ENCODE measurements around the gene CABLES1.
"Not testable (repeated sequence)": the region's sequence is repeated elsewhere in the genome, so short reads cannot be mapped to it uniquely, and the experiment has no call there.

The CABLES1 gene

GRCh38 chr18:23108496-23108895, 26.8 kb upstream of the CABLES1 start:
- DNase-seq (ENCODE audit: low read depth, low spot score): no peak
- H3K4me3 ChIP-seq (ENCODE audit: low read length): no peak overlapping the region

DNA sequence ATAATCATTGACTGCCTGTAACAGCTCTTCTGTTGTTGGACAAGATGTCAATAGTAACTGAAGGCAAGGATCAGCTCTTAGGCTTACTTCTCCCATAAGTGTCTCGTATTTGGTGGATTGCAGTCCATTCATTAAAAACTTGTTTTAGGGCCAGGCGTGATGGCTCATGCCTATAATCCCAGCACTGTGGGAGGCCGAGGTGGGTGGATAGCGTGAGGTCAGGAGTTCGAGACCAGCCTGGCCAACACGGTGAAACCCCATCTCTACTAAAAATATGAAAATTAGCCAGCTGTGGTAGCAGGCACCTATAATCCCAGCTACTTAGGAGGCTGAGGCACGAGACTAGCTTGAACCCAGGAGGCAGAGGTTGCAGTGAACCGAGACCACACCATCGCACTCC, 26.1 kb upstream of the CABLES1 start:
- DNase-seq (ENCODE audit: low read depth, low spot score); H3K4me3 ChIP-seq (ENCODE audit: low read length): not testable (repeated sequence)

- H3K4me3 ChIP-seq (ENCODE audit: low read length): no peak overlapping the region
- no peak for DNase-seq (ENCODE audit: low read depth, low spot score)
Observed at GRCh38 chr18:23113576-23113975, 21.7 kb upstream of the CABLES1 start.

GRCh38 chr18:23114171-23114881, 21.0 kb upstream of the CABLES1 start:
- no peak overlapping the region for H3K4me3 ChIP-seq (ENCODE audit: low read length)
- DNase-seq (ENCODE audit: low read depth, low spot score): no peak

DNA sequence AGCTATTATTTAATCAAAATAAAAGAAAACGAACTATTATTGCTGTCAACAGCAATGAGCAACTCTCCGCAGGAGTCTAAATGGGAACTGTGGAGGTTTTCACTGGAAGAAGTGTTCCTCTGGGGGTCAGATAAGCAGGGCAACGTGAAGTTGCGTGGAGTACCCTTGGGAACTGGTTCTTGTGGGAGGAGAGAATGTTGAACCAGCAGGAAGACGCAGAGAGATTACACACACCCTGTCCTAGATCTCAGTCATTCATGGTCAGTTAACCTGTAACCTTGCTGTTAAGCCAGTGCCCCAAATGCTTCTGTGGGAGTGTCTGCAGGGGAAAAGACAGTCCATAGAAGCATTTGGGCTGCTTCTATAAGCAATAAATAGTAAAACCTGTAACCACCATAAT, 20.4 kb upstream of the CABLES1 start:
- H3K4me3 ChIP-seq (ENCODE audit: low read length): no peak overlapping the region
- DNase-seq (ENCODE audit: low read depth, low spot score): no peak

DNA sequence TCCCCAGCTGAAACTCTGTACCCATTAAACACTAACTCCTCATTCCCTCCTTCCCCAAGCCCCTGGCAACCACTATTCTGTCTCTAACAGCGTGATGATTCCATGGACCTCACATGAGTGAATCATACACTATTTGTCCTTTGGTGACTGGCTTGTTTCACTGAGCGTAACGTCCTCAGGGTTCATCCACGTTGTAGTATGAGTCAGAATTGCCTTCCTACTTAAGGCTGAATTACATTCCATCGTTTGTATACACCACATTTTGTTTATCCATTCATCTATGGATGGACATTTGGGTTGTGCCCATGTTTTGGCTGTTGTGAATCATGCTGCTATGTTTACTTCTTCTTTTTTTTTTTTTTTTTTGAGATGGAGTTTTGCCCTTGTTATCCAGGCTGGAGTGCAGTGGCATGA, 19.6 kb upstream of the CABLES1 start:
- no peak for DNase-seq (ENCODE audit: low read depth, low spot score)
- no peak overlapping the region for H3K4me3 ChIP-seq (ENCODE audit: low read length)

GRCh38 chr18:23121133-23121532, 14.2 kb upstream of the CABLES1 start:
- DNase-seq (ENCODE audit: low read depth, low spot score): no peak
- no peak overlapping the region for H3K4me3 ChIP-seq (ENCODE audit: low read length)

DNA sequence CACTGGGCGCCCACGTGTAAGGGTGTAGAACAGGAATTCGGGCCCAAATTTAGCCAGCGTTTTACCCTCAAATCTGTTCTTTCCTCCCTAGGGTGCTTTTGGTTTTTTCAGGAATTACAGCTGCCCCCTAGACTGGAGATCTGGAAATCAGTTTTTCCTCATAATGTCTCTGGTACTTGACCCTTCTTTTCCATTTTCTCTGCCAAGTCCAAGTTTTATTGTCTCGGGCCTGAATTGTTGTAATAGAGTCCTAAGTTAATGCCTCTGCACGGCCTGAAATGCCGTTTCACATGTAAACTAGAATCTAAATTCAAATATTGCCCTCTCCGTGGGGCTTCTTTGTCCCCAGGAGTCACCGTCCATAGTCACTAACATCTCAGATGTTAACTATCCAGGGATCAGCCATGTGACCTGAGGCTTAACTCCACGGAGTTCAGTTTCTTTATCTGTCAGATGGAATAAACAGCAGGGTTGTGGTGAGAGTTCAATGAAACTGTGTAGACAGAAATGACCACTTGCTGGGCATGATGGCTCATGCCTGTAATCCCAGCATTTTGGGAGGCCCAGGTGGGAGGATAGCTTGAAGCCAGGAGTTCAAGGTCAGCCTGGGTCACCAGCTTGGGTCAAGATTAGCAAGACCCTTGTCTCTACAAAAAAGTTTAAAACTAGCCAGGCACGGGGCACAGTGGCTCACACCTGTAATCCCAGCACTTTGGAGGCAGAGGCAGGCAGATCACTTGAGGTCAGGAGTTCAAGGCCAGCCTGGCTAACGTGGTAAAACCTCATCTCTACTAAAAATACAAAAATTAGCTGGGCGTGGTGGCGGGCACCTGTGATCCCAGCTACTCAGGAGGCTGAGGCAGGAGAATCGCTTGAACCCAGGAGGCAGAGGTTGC, 12.7 kb upstream of the CABLES1 start:
- no peak overlapping the region for H3K4me3 ChIP-seq (ENCODE audit: low read length)
- DNase-seq (ENCODE audit: low read depth, low spot score): no peak

GRCh38 chr18:23126376-23127056, 8.8 kb upstream of the CABLES1 start:
- DNase-seq (ENCODE audit: low read depth, low spot score): no peak
- H3K4me3 ChIP-seq (ENCODE audit: low read length): no peak overlapping the region

DNA sequence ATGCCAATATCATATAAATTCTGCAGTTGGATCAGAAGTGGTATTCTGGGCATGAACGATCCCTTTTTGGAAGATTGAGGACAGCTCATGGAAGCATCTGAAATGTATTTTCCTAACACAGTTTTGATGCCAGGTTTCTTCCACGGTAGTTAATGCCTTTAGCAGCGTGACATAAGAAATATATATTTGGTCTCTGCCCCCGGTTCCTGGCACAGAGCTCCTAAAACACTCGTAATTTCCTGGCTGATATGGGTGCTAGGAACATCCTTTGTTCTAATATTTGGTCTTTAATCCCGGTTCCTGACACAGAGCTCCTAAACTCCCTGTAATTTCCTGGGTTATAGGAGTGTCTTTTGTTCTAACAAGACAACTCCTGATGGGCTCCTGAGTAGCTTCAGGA, 8.2 kb upstream of the CABLES1 start:
- H3K4me3 ChIP-seq (ENCODE audit: low read length): no peak overlapping the region
- no peak for DNase-seq (ENCODE audit: low read depth, low spot score)

GRCh38 chr18:23129355-23130002, 5.8 kb upstream of the CABLES1 start:
- DNase-seq (ENCODE audit: low read depth, low spot score): no peak
- H3K4me3 ChIP-seq (ENCODE audit: low read length): no peak overlapping the region

DNA sequence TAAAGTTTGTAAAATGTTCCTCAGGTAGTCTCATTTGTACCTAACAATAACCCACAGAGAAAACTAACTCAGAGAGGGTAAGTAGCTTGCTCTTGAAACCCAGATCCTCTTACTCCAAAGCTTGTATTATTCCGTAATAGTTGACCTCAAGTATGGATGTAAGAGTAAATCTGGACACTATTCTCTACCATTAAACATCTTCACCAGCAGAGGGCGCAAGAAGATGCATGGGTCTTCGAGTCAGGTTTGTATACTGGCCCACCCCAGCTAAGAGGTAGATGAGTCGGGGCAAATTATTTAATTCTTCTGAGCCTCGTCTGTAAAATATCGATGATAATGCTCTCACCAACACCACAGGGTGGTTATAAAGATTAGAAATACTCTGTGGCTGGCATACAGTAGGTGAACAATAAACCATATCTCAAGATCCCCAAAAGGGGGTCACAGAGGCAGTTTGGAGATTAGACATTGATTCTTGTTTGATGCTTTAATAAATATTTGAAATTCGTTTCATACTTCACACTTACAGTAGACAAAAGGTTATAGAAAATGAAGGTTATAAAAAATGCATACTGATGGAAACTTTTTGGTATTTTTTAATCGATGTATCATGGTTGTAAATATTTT, 3.5 kb upstream of the CABLES1 start:
- H3K4me3 ChIP-seq (ENCODE audit: low read length): no peak overlapping the region
- DNase-seq (ENCODE audit: low read depth, low spot score): peak; percentile 68

DNA sequence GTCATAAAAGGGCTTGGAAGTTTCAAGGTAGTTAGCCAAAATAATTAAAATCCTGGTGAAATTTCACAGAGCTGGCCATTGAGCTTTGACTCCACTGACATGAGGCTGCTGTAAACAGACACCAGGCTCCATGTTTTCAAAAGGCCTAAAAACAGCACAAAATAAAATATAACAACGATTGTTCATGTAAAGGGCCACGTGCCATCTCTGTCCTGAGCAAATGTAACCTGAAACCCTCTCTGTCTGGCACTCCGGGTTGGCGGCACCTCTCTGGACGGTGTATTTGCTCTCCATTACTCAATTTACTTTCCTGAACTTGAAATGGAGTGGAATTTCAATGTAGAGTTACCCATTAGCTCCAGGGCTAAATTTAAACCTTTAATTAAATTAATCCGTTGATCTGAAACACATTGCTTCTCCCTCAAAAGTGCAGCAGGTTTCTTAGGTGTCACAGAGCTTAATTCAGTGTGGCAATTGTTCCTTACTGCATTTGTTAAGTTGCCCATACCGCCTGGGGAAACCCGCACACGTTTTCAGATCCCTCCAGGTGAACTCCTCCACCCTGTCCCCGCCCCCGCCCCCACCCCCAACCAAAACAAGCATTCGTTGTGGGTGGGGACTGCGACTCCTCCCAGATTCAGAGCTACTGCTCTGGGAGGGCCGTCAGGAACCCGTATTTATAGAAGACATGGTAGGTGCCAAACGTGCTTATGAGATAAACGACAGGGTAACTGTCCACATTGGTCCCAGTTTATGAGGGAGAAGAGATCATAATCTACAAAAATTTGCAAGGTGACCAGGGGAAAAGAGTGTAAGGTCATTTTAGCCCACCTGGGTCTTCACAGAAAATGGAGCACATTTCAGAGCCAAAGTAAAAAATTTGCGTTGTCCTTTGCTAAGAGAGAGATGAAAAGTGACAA, 1.2 kb upstream of the CABLES1 start:
- DNase-seq (ENCODE audit: low read depth, low spot score): peak; percentile 14
- H3K4me3 ChIP-seq (ENCODE audit: low read length): no peak overlapping the region

GRCh38 chr18:23135550-23136325, 453 bp downstream of the CABLES1 start:
- DNase-seq (ENCODE audit: low read depth, low spot score): no peak
- peak overlapping the region; percentile 41; the same call in 1 of the 2 replicates for H3K4me3 ChIP-seq (ENCODE audit: low read length)

DNA sequence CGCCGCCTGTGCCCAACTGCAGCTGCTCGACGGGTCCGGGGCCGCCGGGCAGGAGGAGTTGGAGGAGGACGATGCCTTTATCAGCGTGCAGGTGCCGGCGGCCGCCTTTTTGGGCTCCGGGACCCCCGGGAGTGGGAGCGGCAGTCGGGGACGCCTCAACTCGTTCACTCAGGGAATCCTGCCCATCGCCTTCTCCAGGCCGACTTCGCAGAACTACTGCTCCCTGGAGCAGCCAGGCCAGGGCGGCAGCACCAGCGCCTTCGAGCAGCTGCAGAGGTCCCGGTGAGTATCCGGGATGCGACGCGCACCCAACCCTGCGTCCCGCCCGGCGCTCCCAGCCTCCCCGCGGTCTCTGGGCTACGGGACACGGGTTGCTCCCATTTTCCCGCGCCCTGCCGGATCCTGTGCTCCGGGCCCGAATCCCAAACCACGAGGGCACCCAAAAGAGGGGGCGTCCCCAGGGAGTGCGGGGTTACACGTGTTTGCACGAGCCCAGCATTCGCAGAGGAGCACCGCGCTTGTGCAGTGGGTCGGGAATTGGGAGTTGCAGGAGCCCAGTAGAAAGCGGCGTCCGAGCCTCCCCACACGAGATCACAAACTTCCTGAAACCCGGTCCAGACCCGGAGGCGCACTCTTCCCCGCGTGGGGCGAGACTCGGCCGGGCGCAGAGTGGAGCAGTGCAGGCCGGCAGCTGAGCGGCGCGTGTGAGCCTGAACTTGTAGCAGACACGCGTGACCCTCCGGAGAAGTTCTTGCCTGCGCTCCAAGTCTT, 1.2 kb downstream of the CABLES1 start:
- no peak for DNase-seq (ENCODE audit: low read depth, low spot score)
- no peak overlapping the region for H3K4me3 ChIP-seq (ENCODE audit: low read length)

DNA sequence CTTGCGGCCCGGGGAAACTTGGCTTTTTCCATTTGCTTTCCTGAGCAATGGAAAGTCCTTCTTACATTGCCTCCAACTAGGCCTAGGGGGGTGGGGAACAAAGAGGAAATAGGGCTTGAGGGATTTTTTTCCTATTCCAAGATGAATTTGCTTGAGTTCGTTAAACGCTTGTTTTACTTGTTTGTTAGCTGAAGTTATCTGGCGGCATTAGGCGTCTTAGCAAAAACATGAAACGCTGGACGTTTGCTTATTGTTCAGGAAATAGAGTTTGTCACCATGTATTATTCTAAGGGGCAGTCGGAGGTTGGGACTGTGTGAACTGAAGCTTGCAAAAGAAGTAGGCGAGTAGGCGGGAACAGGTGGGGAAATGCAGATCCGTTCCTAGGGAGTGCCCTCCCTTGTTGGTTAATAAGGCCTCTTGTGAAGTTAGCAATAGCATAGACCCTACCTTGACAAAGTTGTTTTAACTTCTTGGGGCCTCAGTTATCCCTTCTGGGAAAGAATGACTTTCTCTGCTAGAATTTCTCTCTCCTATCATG, 1.9 kb downstream of the CABLES1 start:
- no peak for DNase-seq (ENCODE audit: low read depth, low spot score)
- H3K4me3 ChIP-seq (ENCODE audit: low read length): no peak overlapping the region

Data from Jurkat, Clone E6-1 (cell line).